HG03064 (cell line): ENCODE measurements around the gene CNN3.
"Not testable (repeated sequence)": the region's sequence is repeated elsewhere in the genome, so short reads cannot be mapped to it uniquely, and the experiment has no call there.

ENCODE experiments used
- ATAC-seq: cut with Tn5 transposase; IDR thresholded peaks from one replicate; pipeline ENCODE4 v1.9.1; 2021; ENCODE audit warnings: low read depth; ENCODE audit not compliant: unreplicated experiment

CNN3 gene

GRCh38 chr1:94951046-94951445 is 24.1 kb upstream of the CNN3 start:
- no peak for ATAC-seq

- ATAC-seq, result no peak
Measured at GRCh38 chr1:94949681-94950661, 23.1 kb upstream of the CNN3 start.

- no peak for ATAC-seq
Measured at GRCh38 chr1:94947437-94947836, 20.5 kb upstream of the CNN3 start.

- ATAC-seq, result no peak
Measured at GRCh38 chr1:94946886-94947285, 20.0 kb upstream of the CNN3 start.

GRCh38 chr1:94942171-94943128 is 15.5 kb upstream of the CNN3 start:
- ATAC-seq, result no peak

- ATAC-seq, result not testable (repeated sequence)
Measured at GRCh38 chr1:94941480-94941879, 14.6 kb upstream of the CNN3 start.

- ATAC-seq, result no peak
Measured at GRCh38 chr1:94940738-94941137, 13.8 kb upstream of the CNN3 start.

GRCh38 chr1:94937820-94938219 is 10.9 kb upstream of the CNN3 start:
- ATAC-seq, result no peak

GRCh38 chr1:94936861-94937620 is 10.1 kb upstream of the CNN3 start:
- ATAC-seq, result no peak

GRCh38 chr1:94935476-94935875 is 8.6 kb upstream of the CNN3 start:
- ATAC-seq, result no peak

- ATAC-seq, result no peak
Measured at GRCh38 chr1:94935034-94935433, 8.1 kb upstream of the CNN3 start.

GRCh38 chr1:94934551-94934950 is 7.6 kb upstream of the CNN3 start:
- no peak for ATAC-seq

GRCh38 chr1:94931254-94931841 is 4.4 kb upstream of the CNN3 start:
- ATAC-seq, result no peak

- ATAC-seq, result no peak
Measured at GRCh38 chr1:94929351-94930217, 2.7 kb upstream of the CNN3 start.

GRCh38 chr1:94928293-94928939 is 1.5 kb upstream of the CNN3 start:
- no peak for ATAC-seq

GRCh38 chr1:94927405-94928175 is 680 bp upstream of the CNN3 start:
- no peak for ATAC-seq

GRCh38 chr1:94926126-94926914 is 590 bp downstream of the CNN3 start:
- ATAC-seq, result peak; percentile 20
